Breast epithelium (tissue), 4 donors: ENCODE results near the gene SUCO. TPM values are rescaled to one million over a fixed set of nuclear protein-coding genes. Genes with fewer than 3 reads are reported as not detected.
A peak's percentile ranks its signal among the peaks of the same experiment; 100 is the strongest.

Experiments used
- DNase-seq, 2 donors: peaks; one replicate each; pipeline ENCODE4 v3.0.0-alpha.2; 2019; ENCODE audit warnings: low spot score in 2 of 2
- H3K27ac ChIP-seq, 2 donors: fragments of 200-600 bp; sonication (generic) in 1 of 2; one replicate each; pipeline ENCODE4 v1.5.1; 2016 to 2019; ENCODE audit warnings: mild to moderate bottlenecking in 1 of 2
- H3K27me3 ChIP-seq, 2 donors: fragments of 200-600 bp; sonication (generic) in 1 of 2; one replicate each; pipeline versions ENCODE4 v1.5.1 to v1.6.0; 2017 to 2019; ENCODE audit warnings: control low read depth in 1 of 2, mild to moderate bottlenecking in 1 of 2
- H3K36me3 ChIP-seq: fragments of 200-600 bp; one replicate; pipeline ENCODE4 v1.5.1; 2019
- H3K4me1 ChIP-seq, 2 donors: fragments of 200-600 bp; sonication (generic); one replicate each; pipeline ENCODE4 v1.5.1; 2016 to 2019; ENCODE audit warnings: control low read depth in 1 of 2
- H3K4me3 ChIP-seq, 3 donors: fragments of 200-600 bp; sonication (generic); 1 replicate in 2 of 3; 2 replicates in 1 of 3; pipeline ENCODE4 v1.5.1; 2016 to 2019; ENCODE audit warnings: mild to moderate bottlenecking in 3 of 3, moderate library complexity in 2 of 3
- H3K9me3 ChIP-seq, 2 donors: fragments of 200-600 bp; sonication (generic) in 1 of 2; one replicate each; pipeline ENCODE4 v1.5.1; 2016 to 2019; ENCODE audit warnings: control low read depth in 1 of 2
- POLR2A ChIP-seq: fragments of 450-650 bp; IDR thresholded peaks from one replicate; pipeline ENCODE4 v1.6.1; 2016; ENCODE audit warnings: antibody characterized with exemption, mild to moderate bottlenecking, moderate library complexity
- POLR2AphosphoS5 ChIP-seq, 3 donors: sonication (generic); formaldehyde crosslinking; IDR thresholded peaks; one replicate each; pipeline ENCODE4 v1.6.1; 2017; ENCODE audit warnings: antibody characterized with exemption in 3 of 3
- intact Hi-C: fragments of 100-400 bp; cut with DNase I; formaldehyde crosslinking; loops from one replicate; pipeline ENCODE4 v1.15.1; 2023; ENCODE audit warnings: low total_unique reads
- total RNA-seq, 3 donors: library from RNA; depleted of rRNA; stranded (reverse); fragments of >200 nt; gene quantifications; one replicate each; pipeline ENCODE4 v1.1.0, GENCODE V29; 2016
- TF ChIP-seq, protein P1 (sequence below), 3 donors: fragments of 450-650 bp; IDR thresholded peaks; one replicate each; pipeline ENCODE4 v1.5.1; 2016 to 2017; ENCODE audit warnings: antibody characterized with exemption in 3 of 3, mild to moderate bottlenecking in 3 of 3, moderate library complexity in 3 of 3

The SUCO gene
- total RNA-seq, 3 donors from 2014 or later: 29.6 to 70.8 (median 43.9) TPM

DNA sequence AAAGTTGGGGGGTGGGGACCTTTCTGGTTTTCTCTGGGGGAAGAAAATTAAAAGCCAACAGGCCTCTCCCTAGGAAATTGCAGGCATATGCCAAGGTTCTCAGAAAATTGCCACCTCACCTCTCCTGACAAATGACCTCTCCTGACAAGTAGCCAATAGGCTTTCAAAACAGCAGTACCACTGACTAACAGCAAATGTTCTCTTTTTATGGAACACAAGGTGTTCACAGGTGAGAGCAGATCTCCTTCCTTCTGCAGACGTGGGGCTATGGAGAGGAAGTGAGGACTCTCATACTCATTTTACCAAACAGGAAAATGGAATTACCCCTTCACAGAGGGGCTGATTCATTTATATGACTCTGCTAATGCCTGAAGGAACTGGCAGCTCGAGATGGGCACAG, 32.7 kb upstream of the SUCO start:
- TF ChIP-seq POLR2A (no peak), POLR2AphosphoS5 (IDR thresholded peaks at IDR 0.05) (no peak)
- TF ChIP-seq, protein P1, sequence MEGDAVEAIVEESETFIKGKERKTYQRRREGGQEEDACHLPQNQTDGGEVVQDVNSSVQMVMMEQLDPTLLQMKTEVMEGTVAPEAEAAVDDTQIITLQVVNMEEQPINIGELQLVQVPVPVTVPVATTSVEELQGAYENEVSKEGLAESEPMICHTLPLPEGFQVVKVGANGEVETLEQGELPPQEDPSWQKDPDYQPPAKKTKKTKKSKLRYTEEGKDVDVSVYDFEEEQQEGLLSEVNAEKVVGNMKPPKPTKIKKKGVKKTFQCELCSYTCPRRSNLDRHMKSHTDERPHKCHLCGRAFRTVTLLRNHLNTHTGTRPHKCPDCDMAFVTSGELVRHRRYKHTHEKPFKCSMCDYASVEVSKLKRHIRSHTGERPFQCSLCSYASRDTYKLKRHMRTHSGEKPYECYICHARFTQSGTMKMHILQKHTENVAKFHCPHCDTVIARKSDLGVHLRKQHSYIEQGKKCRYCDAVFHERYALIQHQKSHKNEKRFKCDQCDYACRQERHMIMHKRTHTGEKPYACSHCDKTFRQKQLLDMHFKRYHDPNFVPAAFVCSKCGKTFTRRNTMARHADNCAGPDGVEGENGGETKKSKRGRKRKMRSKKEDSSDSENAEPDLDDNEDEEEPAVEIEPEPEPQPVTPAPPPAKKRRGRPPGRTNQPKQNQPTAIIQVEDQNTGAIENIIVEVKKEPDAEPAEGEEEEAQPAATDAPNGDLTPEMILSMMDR (IDR thresholded peaks at IDR 0.05): no peak
- Histone ChIP-seq H3K27me3 (no peaks in the 10 kb centered on the region), H3K4me3 (no peak overlapping the region), H3K27ac (peak overlapping the region; percentile 80), H3K36me3 (no peaks in the 10 kb centered on the region), H3K4me1 (peaks cover 0 to 6% of the 10 kb centered on the region in 2 donors), H3K9me3 (no peaks in the 10 kb centered on the region)
- DNase-seq: no peak
- intact Hi-C loops: no loop called here

- TF ChIP-seq POLR2AphosphoS5 (IDR thresholded peaks at IDR 0.05) (no peak), POLR2A (no peak)
- TF ChIP-seq, protein P1 (IDR thresholded peaks at IDR 0.05): no peak
- Histone ChIP-seq H3K4me3 (no peak overlapping the region), H3K27me3 (no peaks in the 10 kb centered on the region), H3K36me3 (no peaks in the 10 kb centered on the region), H3K9me3 (no peaks in the 10 kb centered on the region), H3K4me1 (no peaks in the 10 kb centered on the region), H3K27ac (no peak overlapping the region)
- intact Hi-C loops: no loop called here
- DNase-seq: no peak
These were observed 25.2 kb upstream of the SUCO start for GRCh38 chr1:172507741-172508140.

DNA sequence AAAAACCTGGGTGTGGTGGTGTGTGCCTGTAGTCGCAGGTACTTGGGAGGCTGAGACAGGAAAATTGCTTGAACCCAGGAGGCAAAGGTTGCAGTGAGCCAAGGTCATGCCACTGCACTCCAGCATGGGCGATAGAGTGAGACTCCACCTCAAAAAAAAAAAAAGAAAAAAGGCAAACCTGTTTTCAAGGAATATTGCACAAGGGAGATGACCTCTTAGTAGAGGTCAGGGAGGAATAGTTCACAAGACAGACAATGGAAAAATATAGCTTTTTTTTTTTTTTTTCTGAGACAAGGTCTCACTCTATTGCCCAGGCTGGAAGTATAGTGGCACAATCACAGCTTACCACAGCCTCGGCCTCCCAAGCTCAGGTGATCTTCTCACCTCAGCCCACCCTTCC, 22.5 kb upstream of the SUCO start:
- H3K4me3 ChIP-seq: no peak overlapping the region
- no peak for DNase-seq
- H3K27ac ChIP-seq: no peak overlapping the region
- TF ChIP-seq POLR2AphosphoS5 (IDR thresholded peaks at IDR 0.05) (no peak), POLR2A (no peak)
- TF ChIP-seq, protein P1 (IDR thresholded peaks at IDR 0.05): no peak
- H3K4me1 ChIP-seq: no peaks in the 10 kb centered on the region
- H3K9me3 ChIP-seq: no peaks in the 10 kb centered on the region
- H3K36me3 ChIP-seq: no peaks in the 10 kb centered on the region
- no peaks in the 10 kb centered on the region for H3K27me3 ChIP-seq
- intact Hi-C loops: no loop called here

- Histone ChIP-seq H3K36me3 (no peaks in the 10 kb centered on the region), H3K27me3 (no peaks in the 10 kb centered on the region), H3K4me3 (no peak overlapping the region), H3K4me1 (no peaks in the 10 kb centered on the region), H3K9me3 (no peaks in the 10 kb centered on the region), H3K27ac (no peak overlapping the region)
- DNase-seq: no peak
- TF ChIP-seq POLR2A (no peak), POLR2AphosphoS5 (IDR thresholded peaks at IDR 0.05) (no peak)
- TF ChIP-seq, protein P1 (IDR thresholded peaks at IDR 0.05): no peak
- intact Hi-C loops: no loop called here
These were observed 20.4 kb upstream of the SUCO start for GRCh38 chr1:172512591-172512990.

- DNase-seq: no peak
- intact Hi-C loops: no loop called here
- TF ChIP-seq POLR2AphosphoS5 (IDR thresholded peaks at IDR 0.05) (no peak), POLR2A (no peak)
- TF ChIP-seq, protein P1 (IDR thresholded peaks at IDR 0.05): no peak
- H3K9me3 ChIP-seq: no peaks in the 10 kb centered on the region
- H3K27me3 ChIP-seq: no peaks in the 10 kb centered on the region
- no peak overlapping the region for H3K27ac ChIP-seq
- H3K4me1 ChIP-seq: no peaks in the 10 kb centered on the region
- H3K4me3 ChIP-seq: no peak overlapping the region
- no peaks in the 10 kb centered on the region for H3K36me3 ChIP-seq
These were observed 19.5 kb upstream of the SUCO start for GRCh38 chr1:172513479-172513878.
